Vagina (tissue), 2 donors: ENCODE measurements around the gene WFDC2. TPM values are rescaled to one million over a fixed set of nuclear protein-coding genes. Genes with fewer than 3 reads are reported as not detected.

Experiments used
- DNase-seq, 2 donors: peaks; one replicate each; pipeline ENCODE4 v3.0.0-alpha.2; 2017; ENCODE audit errors: extremely low spot score in 2 of 2
- H3K27ac ChIP-seq: fragments of 200-600 bp; sonication (generic); one replicate; pipeline ENCODE4 v1.5.1; 2019
- H3K27me3 ChIP-seq: fragments of 200-600 bp; sonication (generic); one replicate; pipeline ENCODE4 v1.5.1; 2019
- H3K36me3 ChIP-seq, 2 donors: fragments of 200-600 bp; sonication (generic); one replicate each; pipeline ENCODE4 v1.5.1; 2017 to 2019
- H3K4me1 ChIP-seq: fragments of 200-600 bp; sonication (generic); one replicate; pipeline ENCODE4 v1.5.1; 2019
- H3K4me3 ChIP-seq, 2 donors: fragments of 200-600 bp; sonication (generic); 1 replicate in 1 of 2; 2 replicates in 1 of 2; pipeline ENCODE4 v1.5.1; 2016 to 2019
- H3K9me3 ChIP-seq: fragments of 200-600 bp; sonication (generic); one replicate; pipeline ENCODE4 v1.5.1; 2019
- CTCF ChIP-seq, 3 experiments: fragments of 450-650 bp in 2 of 3; fragments of 200-600 bp in 1 of 3; sonication (generic) in 1 of 3; IDR thresholded peaks; one replicate each; pipeline ENCODE4 v1.5.1; 2017 to 2019; ENCODE audit warnings: antibody characterized with exemption in 3 of 3, mild to moderate bottlenecking in 2 of 3, moderate library complexity in 2 of 3
- POLR2A ChIP-seq, 2 donors: fragments of 450-650 bp; IDR thresholded peaks; one replicate each; pipeline ENCODE4 v1.6.1; 2017; ENCODE audit warnings: antibody characterized with exemption in 2 of 2, mild to moderate bottlenecking in 2 of 2, moderate library complexity in 2 of 2
- POLR2AphosphoS5 ChIP-seq, 2 donors: sonication (generic); formaldehyde crosslinking; IDR thresholded peaks; one replicate each; pipeline ENCODE4 v1.9.0; 2017; ENCODE audit warnings: antibody characterized with exemption in 2 of 2, mild to moderate bottlenecking in 2 of 2, low read depth in 1 of 2; ENCODE audit not compliant: insufficient read depth in 1 of 2
- intact Hi-C: fragments of 100-400 bp; cut with DNase I; formaldehyde crosslinking; loops from one replicate; pipeline ENCODE4 v1.15.1; 2023
- total RNA-seq: library from RNA; depleted of rRNA; stranded (reverse); fragments of >200 nt; gene quantifications from one replicate; pipeline ENCODE4 v1.2.3, GENCODE V29; 2016

Gene WFDC2
- total RNA-seq, 1 donor from 2014 or later = 2.2 TPM

- Histone ChIP-seq H3K36me3 (no peaks in the 10 kb centered on the region), H3K4me1 (no peaks in the 10 kb centered on the region), H3K27ac (no peak overlapping the region), H3K4me3 (no peak overlapping the region), H3K9me3 (no peaks in the 10 kb centered on the region), H3K27me3 (no peaks in the 10 kb centered on the region)
- intact Hi-C loops = no loop called here
- TF ChIP-seq POLR2AphosphoS5 (IDR thresholded peaks at IDR 0.05; ENCODE audit: insufficient read depth in 1 of 2, low read depth in 1 of 2) (no peak), POLR2A (IDR thresholded peaks at IDR 0.05) (no peak), CTCF (IDR thresholded peaks at IDR 0.05) (no peak)
- no peak for DNase-seq
These were observed 15.1 kb downstream of the WFDC2 start for GRCh38 chr20:45484676-45485075.

GRCh38 chr20:45485388-45485787 is 15.8 kb downstream of the WFDC2 start:
- TF ChIP-seq POLR2AphosphoS5 (IDR thresholded peaks at IDR 0.05; ENCODE audit: insufficient read depth in 1 of 2, low read depth in 1 of 2) (no peak), CTCF (IDR thresholded peaks at IDR 0.05) (no peak), POLR2A (IDR thresholded peaks at IDR 0.05) (no peak)
- H3K27me3 ChIP-seq = no peaks in the 10 kb centered on the region
- no peak overlapping the region for H3K4me3 ChIP-seq
- no peaks in the 10 kb centered on the region for H3K4me1 ChIP-seq
- H3K27ac ChIP-seq = no peak overlapping the region
- no peaks in the 10 kb centered on the region for H3K9me3 ChIP-seq
- no peak for DNase-seq
- intact Hi-C loops = no loop called here
- H3K36me3 ChIP-seq = no peaks in the 10 kb centered on the region

GRCh38 chr20:45487231-45487635 is 17.7 kb downstream of the WFDC2 start:
- no peaks in the 10 kb centered on the region for H3K27me3 ChIP-seq
- intact Hi-C loops = no loop called here
- H3K9me3 ChIP-seq = no peaks in the 10 kb centered on the region
- H3K4me3 ChIP-seq = no peak overlapping the region
- no peak for DNase-seq
- no peaks in the 10 kb centered on the region for H3K4me1 ChIP-seq
- no peak overlapping the region for H3K27ac ChIP-seq
- no peak for TF ChIP-seq CTCF (IDR thresholded peaks at IDR 0.05)
- no peak for TF ChIP-seq POLR2AphosphoS5 (IDR thresholded peaks at IDR 0.05; ENCODE audit: insufficient read depth in 1 of 2, low read depth in 1 of 2)
- no peak for TF ChIP-seq POLR2A (IDR thresholded peaks at IDR 0.05)
- no peaks in the 10 kb centered on the region for H3K36me3 ChIP-seq

DNA sequence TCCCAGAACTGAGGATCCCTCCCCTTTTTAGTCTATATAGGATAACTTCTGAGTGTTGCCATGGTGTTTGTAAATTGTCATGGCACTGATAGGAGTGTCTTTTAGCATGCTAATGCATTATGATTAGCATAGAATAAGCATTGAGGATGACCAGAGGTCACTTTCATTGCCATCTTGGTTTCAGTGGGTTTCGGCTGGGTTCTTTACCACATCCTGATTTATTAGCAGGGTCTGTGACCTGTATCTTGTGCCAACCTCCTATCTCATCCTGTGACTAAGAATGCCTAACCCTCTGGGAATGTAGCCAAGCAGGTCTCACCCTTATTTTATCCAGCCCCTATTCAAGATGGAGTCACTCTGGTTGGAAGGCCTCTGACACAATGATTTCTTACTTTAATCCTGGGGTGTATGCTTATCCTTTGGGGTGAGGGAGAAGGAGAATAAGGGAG is 19.6 kb downstream of the WFDC2 start:
- no peaks in the 10 kb centered on the region for H3K4me1 ChIP-seq
- TF ChIP-seq CTCF (IDR thresholded peaks at IDR 0.05) (no peak), POLR2A (IDR thresholded peaks at IDR 0.05) (no peak), POLR2AphosphoS5 (IDR thresholded peaks at IDR 0.05; ENCODE audit: insufficient read depth in 1 of 2, low read depth in 1 of 2) (no peak)

DNA sequence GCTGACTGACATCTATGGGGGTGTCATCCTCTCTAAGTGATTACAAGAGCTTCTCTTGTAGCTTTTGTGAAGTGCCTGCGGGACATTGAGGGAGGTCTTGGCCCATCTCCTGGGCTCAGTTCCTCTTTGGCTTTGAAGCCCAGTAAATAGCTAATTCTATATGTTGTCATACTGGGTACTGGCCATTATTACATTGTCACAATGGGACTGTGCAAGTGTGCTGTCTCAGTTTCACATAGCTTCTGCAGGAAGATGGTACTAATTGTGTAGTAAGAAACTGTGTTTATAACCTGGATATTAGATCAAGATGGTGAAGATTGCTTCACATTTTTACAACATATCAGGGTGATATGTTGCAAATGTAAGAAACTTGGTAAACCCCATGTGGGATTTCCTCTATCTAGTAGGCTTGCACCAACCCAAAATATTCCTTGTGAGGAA is 26.0 kb downstream of the WFDC2 start:
- intact Hi-C loops = no loop called here
- Histone ChIP-seq H3K36me3 (no peaks in the 10 kb centered on the region), H3K27me3 (no peaks in the 10 kb centered on the region), H3K27ac (no peak overlapping the region), H3K4me3 (no peak overlapping the region), H3K9me3 (no peaks in the 10 kb centered on the region), H3K4me1 (no peaks in the 10 kb centered on the region)
- TF ChIP-seq CTCF (IDR thresholded peaks at IDR 0.05) (no peak), POLR2AphosphoS5 (IDR thresholded peaks at IDR 0.05; ENCODE audit: insufficient read depth in 1 of 2, low read depth in 1 of 2) (no peak), POLR2A (IDR thresholded peaks at IDR 0.05) (no peak)
- DNase-seq = no peak

More for the DNA sequence above, 19.6 kb downstream of the WFDC2 start:
- Histone ChIP-seq H3K9me3 (no peaks in the 10 kb centered on the region), H3K4me3 (no peak overlapping the region), H3K27ac (no peak overlapping the region), H3K27me3 (no peaks in the 10 kb centered on the region), H3K36me3 (no peaks in the 10 kb centered on the region)
- DNase-seq = no peak
- intact Hi-C loops = no loop called here
